ENCODE data around the gene RBX1. TPM values are rescaled to one million over a fixed set of nuclear protein-coding genes. Genes with fewer than 3 reads are reported as not detected.
A peak's percentile ranks its signal among the peaks of the same experiment; 100 is the strongest.

RBX1 gene
- total RNA-seq, 1 donor from 2014 or later = 62.8 TPM

DNA sequence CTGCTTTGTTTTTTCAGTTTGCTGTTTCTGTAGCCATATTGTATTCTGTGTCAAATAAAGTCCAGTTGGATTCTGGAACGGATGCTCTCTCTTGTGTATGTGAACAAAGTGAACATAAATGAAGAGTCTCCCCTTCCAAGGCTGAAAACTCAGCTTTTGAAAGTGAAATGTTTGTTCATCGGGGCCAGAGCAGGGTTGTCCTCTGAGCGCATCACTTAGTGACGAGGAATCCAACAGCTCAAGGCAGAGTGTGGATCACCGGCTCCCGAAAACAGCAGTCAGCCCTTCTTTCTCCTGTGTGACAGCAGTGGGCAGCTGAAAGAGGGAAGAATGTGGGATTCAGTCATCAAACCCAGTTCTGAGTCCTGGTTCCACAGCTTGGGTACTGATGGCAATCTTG lies 21.4 kb downstream of the RBX1 start:
- H3K4me1 Mint-ChIP-seq (ENCODE audit: unreplicated experiment) = no peaks in the 10 kb centered on the region
- H3K36me3 Mint-ChIP-seq = peaks cover 16% of the 10 kb centered on the region
- TF ChIP-seq CTCF (conservative IDR thresholded peaks at IDR 0.05) = no peak
- DNase-seq (ENCODE audit: extremely low spot score, unreplicated experiment) = no peak
- H3K27me3 Mint-ChIP-seq = no peaks in the 10 kb centered on the region
- no peak overlapping the region for H3K27ac Mint-ChIP-seq
- H3K4me3 Mint-ChIP-seq = no peak overlapping the region
- no peaks in the 10 kb centered on the region for H3K9me3 Mint-ChIP-seq

DNA sequence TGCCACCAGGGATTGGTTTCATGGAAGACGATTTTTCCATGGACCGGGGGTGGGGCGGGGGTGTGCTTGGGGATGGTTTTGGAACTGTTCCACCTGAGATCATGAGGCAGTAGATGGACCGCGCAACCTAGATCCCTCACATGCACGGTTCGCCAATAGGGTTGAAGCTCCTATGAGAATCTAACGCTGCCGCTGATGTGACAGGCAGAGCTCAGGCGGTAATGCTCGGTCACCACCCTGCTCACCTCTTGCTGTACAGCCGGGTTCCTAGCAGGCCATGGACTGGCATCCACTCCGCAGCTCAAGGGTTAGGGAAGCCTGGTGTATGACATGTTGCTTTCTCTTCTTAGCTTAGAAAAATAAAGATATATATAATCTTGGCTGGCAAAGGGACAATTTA lies 22.0 kb downstream of the RBX1 start:
- DNase-seq (ENCODE audit: extremely low spot score, unreplicated experiment) = no peak
- H3K27ac Mint-ChIP-seq = no peak overlapping the region
- TF ChIP-seq CTCF (conservative IDR thresholded peaks at IDR 0.05) = no peak
- no peaks in the 10 kb centered on the region for H3K4me1 Mint-ChIP-seq (ENCODE audit: unreplicated experiment)
- H3K4me3 Mint-ChIP-seq = no peak overlapping the region
- no peaks in the 10 kb centered on the region for H3K27me3 Mint-ChIP-seq
- no peaks in the 10 kb centered on the region for H3K9me3 Mint-ChIP-seq
- H3K36me3 Mint-ChIP-seq = peaks cover 16% of the 10 kb centered on the region

DNA sequence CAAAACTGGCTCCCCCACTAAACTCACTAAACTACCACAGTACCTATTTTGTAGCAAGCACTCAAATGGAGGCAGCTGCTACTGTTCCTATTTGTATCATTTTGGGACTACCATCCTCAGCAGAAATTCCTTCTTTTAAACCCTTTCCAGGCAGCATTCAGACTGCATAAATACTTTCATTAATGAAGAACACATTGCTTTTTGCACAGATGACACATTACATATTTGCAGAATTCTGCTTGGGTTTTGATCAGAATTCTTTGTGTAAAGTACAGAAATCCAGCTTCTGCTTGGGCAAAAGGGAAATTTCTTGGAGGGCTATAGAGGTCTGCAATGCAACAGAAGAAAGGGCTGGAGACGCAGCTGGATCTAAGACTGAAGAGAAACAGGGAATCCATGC lies 24.2 kb downstream of the RBX1 start:
- Mint-ChIP-seq H3K4me3 (no peak overlapping the region), H3K27me3 (no peaks in the 10 kb centered on the region)

GRCh38 chr22:40976866-40977700 lies 25.9 kb downstream of the RBX1 start:
- Mint-ChIP-seq H3K36me3 (peaks cover 9% of the 10 kb centered on the region), H3K27ac (peak overlapping the region; percentile 21), H3K27me3 (no peaks in the 10 kb centered on the region), H3K4me1 (ENCODE audit: unreplicated experiment) (no peaks in the 10 kb centered on the region), H3K9me3 (no peaks in the 10 kb centered on the region), H3K4me3 (no peak overlapping the region)
- no peak for DNase-seq (ENCODE audit: extremely low spot score, unreplicated experiment)
- no peak for TF ChIP-seq CTCF (conservative IDR thresholded peaks at IDR 0.05)

More for the DNA sequence above, 24.2 kb downstream of the RBX1 start:
- Mint-ChIP-seq H3K27ac (no peak overlapping the region), H3K36me3 (peaks cover 14% of the 10 kb centered on the region), H3K4me1 (ENCODE audit: unreplicated experiment) (no peaks in the 10 kb centered on the region), H3K9me3 (no peaks in the 10 kb centered on the region)
- no peak for TF ChIP-seq CTCF (conservative IDR thresholded peaks at IDR 0.05)
- DNase-seq (ENCODE audit: extremely low spot score, unreplicated experiment) = no peak

DNA sequence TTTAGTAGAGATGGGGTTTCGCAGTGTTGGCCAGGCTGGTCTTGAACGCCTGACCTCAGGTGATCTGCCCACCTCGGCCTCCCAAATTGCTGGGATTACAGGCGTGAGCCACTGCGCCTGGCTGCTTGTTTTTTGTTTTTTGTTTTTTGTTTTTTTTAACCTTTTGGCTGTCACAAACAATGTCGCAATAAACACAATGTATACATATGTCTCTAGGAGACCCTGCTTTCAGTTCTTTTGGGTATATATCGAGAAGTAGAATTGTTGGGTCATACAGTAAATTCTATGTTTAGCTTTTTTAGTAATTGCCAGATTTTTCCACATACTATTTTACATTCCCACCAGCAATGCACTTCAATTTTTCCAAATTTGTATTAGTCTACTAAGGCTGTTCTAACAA lies 28.0 kb downstream of the RBX1 start:
- Mint-ChIP-seq H3K27me3 (no peaks in the 10 kb centered on the region), H3K36me3 (no peaks in the 10 kb centered on the region), H3K4me1 (ENCODE audit: unreplicated experiment) (no peaks in the 10 kb centered on the region), H3K9me3 (no peaks in the 10 kb centered on the region), H3K27ac (no peak overlapping the region), H3K4me3 (no peak overlapping the region)
- no peak for DNase-seq (ENCODE audit: extremely low spot score, unreplicated experiment)
- TF ChIP-seq CTCF (conservative IDR thresholded peaks at IDR 0.05) = no peak
